SK-N-SH (cell line): ENCODE measurements around the gene TJP3. TPM values are rescaled to one million over a fixed set of nuclear protein-coding genes. Genes with fewer than 3 reads are reported as not detected.

ENCODE experiments used
- CTCF ChIA-PET: fragments of 300-600, 350-600 bp; formaldehyde crosslinking; extraction: SDS; loops from one replicate; lab custom pipeline; 2021; lab: Yijun Ruan, JAX
- POLR2A ChIA-PET: fragments of 350-600 bp; sonication (Branson Sonifier 250); formaldehyde crosslinking; extraction: SDS; loops from one replicate; lab custom pipeline; 2020; ENCODE audit warnings: antibody characterized with exemption, inconsistent platforms; lab: Yijun Ruan, JAX
- DNase-seq: peaks from one replicate; pipeline ENCODE4 v3.0.0; 2012
- H2AFZ ChIP-seq: fragments of 200-600 bp; sonication (generic); 2 replicates; pipeline ENCODE4 v1.8.1; 2016; ENCODE audit warnings: antibody characterized with exemption, mild to moderate bottlenecking, low read depth
- H3F3A ChIP-seq: fragments of 200-600 bp; sonication (generic); replicated peaks from 2 replicates; pipeline ENCODE3; 2016; ENCODE audit warnings: antibody characterized with exemption, mild to moderate bottlenecking; ENCODE audit not compliant: insufficient read depth
- H3K27ac ChIP-seq, 2 experiments: fragments of 200-500 bp in 1 of 2; fragments of 200-600 bp in 1 of 2; sonication (Bioruptor generic) in 1 of 2; sonication (generic), shearing (Covaris generic) in 1 of 2; 2 replicates each; pipeline versions ENCODE4 v1.5.1 to v1.6.1; 2014 to 2016; ENCODE audit warnings: low read depth in 2 of 2, inconsistent platforms in 1 of 2, low read length in 1 of 2, mild to moderate bottlenecking in 1 of 2, mixed read lengths in 1 of 2
- H3K27me3 ChIP-seq: fragments of 200-600 bp; sonication (generic), shearing (Covaris generic); 2 replicates; pipeline ENCODE4 v1.6.1; 2016; ENCODE audit warnings: mixed run types; ENCODE audit not compliant: insufficient read depth
- H3K36me3 ChIP-seq, 2 experiments: fragments of 200-500 bp in 1 of 2; fragments of 200-600 bp in 1 of 2; sonication (Bioruptor generic) in 1 of 2; sonication (generic) in 1 of 2; replicated peaks in 1 of 2; 2 replicates each; pipeline versions ENCODE3 to v1.5.1; 2014 to 2016; ENCODE audit warnings: low read length in 1 of 2, mild to moderate bottlenecking in 1 of 2; ENCODE audit not compliant: insufficient read depth in 2 of 2, control insufficient read depth in 1 of 2
- H3K4me1 ChIP-seq, 2 experiments: fragments of 200-500 bp in 1 of 2; fragments of 200-600 bp in 1 of 2; sonication (Bioruptor generic) in 1 of 2; sonication (generic), shearing (Covaris generic) in 1 of 2; 2 replicates each; pipeline versions ENCODE4 v1.5.1 to v1.6.1; 2014 to 2016; ENCODE audit warnings: low read depth in 1 of 2, low read length in 1 of 2, mixed run types in 1 of 2; ENCODE audit not compliant: insufficient read depth in 2 of 2, control insufficient read depth in 1 of 2
- H3K4me2 ChIP-seq: fragments of 200-600 bp; sonication (generic), shearing (Covaris generic); 2 replicates; pipeline ENCODE4 v1.6.1; 2017; ENCODE audit warnings: mixed run types
- H3K4me3 ChIP-seq, 2 experiments: fragments of 200-500 bp in 1 of 2; fragments of 200-600 bp in 1 of 2; sonication (Bioruptor generic) in 1 of 2; sonication (generic), shearing (Covaris generic) in 1 of 2; 2 replicates each; pipeline versions ENCODE4 v1.5.1 to v1.8.1; 2014 to 2016; ENCODE audit warnings: low read depth in 2 of 2, inconsistent platforms in 1 of 2, low read length in 1 of 2, mild to moderate bottlenecking in 1 of 2, mixed read lengths in 1 of 2, moderate library complexity in 1 of 2
- H3K79me2 ChIP-seq: fragments of 200-600 bp; sonication (generic); 2 replicates; pipeline ENCODE4 v1.8.1; 2017; ENCODE audit warnings: mild to moderate bottlenecking; ENCODE audit not compliant: insufficient read depth
- H3K9ac ChIP-seq: fragments of 200-600 bp; sonication (generic); 2 replicates; pipeline ENCODE4 v1.6.1; 2017; ENCODE audit warnings: mixed run types
- H3K9me2 ChIP-seq: fragments of 200-600 bp; sonication (generic); 2 replicates; pipeline ENCODE4 v1.6.1; 2017; ENCODE audit warnings: mixed run types
- H3K9me3 ChIP-seq: fragments of 200-600 bp; sonication (generic); 2 replicates; pipeline ENCODE4 v1.6.1; 2017; ENCODE audit warnings: mixed run types, mild to moderate bottlenecking, moderate library complexity
- H4K20me1 ChIP-seq: fragments of 200-600 bp; sonication (generic); 2 replicates; pipeline ENCODE4 v1.6.1; 2017; ENCODE audit warnings: mild to moderate bottlenecking, mixed run types; ENCODE audit not compliant: insufficient read depth
- FOSL2 ChIP-seq: IDR thresholded peaks from 2 replicates; pipeline ENCODE4 v1.4.0; 2012; ENCODE audit warnings: low read depth, mild to moderate bottlenecking, moderate library complexity, borderline replicate concordance
- YY1 ChIP-seq: IDR thresholded peaks from 2 replicates; pipeline ENCODE4 v1.4.0; 2012; ENCODE audit warnings: low read depth, mild to moderate bottlenecking
- WGBS: methylation state at CpG from one replicate; pipeline ENCODE4 v1.1.6; 2017; ENCODE audit warnings: low lambda C conversion rate; 5-methylcytosine and 5-hydroxymethylcytosine counted together
- polyA plus RNA-seq, 3 experiments: library from polyadenylated mRNA; depleted of rRNA; stranded (reverse); fragments of >200 nt; gene quantifications; 2 replicates each; pipeline ENCODE4 v1.2.3, GENCODE V29; 2012
- TF ChIP-seq, protein P1 (sequence below): fragments of 200-600 bp; sonication (generic); IDR thresholded peaks from 2 replicates; pipeline ENCODE4 v1.6.1; 2017; ENCODE audit warnings: antibody characterized with exemption, mild to moderate bottlenecking, moderate library complexity
- TF ChIP-seq, protein P2 (sequence below): IDR thresholded peaks from 2 replicates; pipeline ENCODE4 v1.4.0; 2012; ENCODE audit warnings: low read depth, borderline replicate concordance
- TF ChIP-seq, protein P3 (sequence below): fragments of 150-350 bp; IDR thresholded peaks from 2 replicates; pipeline ENCODE4 v1.6.1; 2017; ENCODE audit warnings: antibody characterized with exemption, low read length, low read depth, borderline replicate concordance
- TF ChIP-seq, protein P4 (sequence below): IDR thresholded peaks from 2 replicates; pipeline ENCODE4; 2012

TJP3 gene
- polyA plus RNA-seq, 1 of the 3 experiments (the other 2 are of a cell fraction): 0.36 TPM

DNA sequence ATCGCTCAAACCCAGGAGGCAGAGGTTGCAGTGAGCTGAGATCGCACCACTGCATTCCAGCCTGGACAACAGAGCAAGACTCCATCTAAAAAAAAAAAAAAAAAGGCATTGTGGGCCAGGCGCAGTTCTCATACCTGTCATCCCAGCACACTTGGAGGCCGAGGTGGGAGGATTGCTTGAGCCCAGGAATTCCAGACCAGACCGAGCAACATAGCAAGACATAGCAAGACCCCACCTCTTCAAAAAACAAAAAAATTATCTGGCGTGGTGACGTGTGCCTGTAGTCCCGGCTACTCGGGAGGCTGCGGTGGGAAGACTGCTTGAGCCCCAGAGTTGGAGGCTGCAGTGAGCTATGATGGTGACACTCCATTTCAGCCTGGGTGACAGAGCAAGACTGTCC lies 25.9 kb upstream of the TJP3 start:
- Histone ChIP-seq H4K20me1 (0 out of 2 replicates have a peak, but pooled peaks cover 4% of the 10 kb centered on the region), H3K4me3 (no peak overlapping the region), H3K9me3 (no peaks in the 10 kb centered on the region), H3K27ac (no peak overlapping the region), H3K4me1 (peaks cover 0 to 6% of the 10 kb centered on the region in 2 experiments; a peak in 1 of 4 replicates), H3K27me3 (no peaks in the 10 kb centered on the region), H3K9ac (no peak overlapping the region), H3K36me3 (no peaks in the 10 kb centered on the region), H3F3A (no peaks in the 10 kb centered on the region)
- 93% methylated on average over 10 of the region's 10 CpGs for WGBS
- CTCF ChIA-PET: interaction anchor here (1.1 kb wide), 1 partner anchor 96 kb away, joined by 5 read pairs; no protein-coding TSS in a partner anchor
- TF ChIP-seq, protein P1, sequence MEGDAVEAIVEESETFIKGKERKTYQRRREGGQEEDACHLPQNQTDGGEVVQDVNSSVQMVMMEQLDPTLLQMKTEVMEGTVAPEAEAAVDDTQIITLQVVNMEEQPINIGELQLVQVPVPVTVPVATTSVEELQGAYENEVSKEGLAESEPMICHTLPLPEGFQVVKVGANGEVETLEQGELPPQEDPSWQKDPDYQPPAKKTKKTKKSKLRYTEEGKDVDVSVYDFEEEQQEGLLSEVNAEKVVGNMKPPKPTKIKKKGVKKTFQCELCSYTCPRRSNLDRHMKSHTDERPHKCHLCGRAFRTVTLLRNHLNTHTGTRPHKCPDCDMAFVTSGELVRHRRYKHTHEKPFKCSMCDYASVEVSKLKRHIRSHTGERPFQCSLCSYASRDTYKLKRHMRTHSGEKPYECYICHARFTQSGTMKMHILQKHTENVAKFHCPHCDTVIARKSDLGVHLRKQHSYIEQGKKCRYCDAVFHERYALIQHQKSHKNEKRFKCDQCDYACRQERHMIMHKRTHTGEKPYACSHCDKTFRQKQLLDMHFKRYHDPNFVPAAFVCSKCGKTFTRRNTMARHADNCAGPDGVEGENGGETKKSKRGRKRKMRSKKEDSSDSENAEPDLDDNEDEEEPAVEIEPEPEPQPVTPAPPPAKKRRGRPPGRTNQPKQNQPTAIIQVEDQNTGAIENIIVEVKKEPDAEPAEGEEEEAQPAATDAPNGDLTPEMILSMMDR: no peak
- no peak for TF ChIP-seq FOSL2
- TF ChIP-seq, protein P2, sequence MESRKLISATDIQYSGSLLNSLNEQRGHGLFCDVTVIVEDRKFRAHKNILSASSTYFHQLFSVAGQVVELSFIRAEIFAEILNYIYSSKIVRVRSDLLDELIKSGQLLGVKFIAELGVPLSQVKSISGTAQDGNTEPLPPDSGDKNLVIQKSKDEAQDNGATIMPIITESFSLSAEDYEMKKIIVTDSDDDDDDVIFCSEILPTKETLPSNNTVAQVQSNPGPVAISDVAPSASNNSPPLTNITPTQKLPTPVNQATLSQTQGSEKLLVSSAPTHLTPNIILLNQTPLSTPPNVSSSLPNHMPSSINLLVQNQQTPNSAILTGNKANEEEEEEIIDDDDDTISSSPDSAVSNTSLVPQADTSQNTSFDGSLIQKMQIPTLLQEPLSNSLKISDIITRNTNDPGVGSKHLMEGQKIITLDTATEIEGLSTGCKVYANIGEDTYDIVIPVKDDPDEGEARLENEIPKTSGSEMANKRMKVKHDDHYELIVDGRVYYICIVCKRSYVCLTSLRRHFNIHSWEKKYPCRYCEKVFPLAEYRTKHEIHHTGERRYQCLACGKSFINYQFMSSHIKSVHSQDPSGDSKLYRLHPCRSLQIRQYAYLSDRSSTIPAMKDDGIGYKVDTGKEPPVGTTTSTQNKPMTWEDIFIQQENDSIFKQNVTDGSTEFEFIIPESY: no peak
- TF ChIP-seq, protein P3, sequence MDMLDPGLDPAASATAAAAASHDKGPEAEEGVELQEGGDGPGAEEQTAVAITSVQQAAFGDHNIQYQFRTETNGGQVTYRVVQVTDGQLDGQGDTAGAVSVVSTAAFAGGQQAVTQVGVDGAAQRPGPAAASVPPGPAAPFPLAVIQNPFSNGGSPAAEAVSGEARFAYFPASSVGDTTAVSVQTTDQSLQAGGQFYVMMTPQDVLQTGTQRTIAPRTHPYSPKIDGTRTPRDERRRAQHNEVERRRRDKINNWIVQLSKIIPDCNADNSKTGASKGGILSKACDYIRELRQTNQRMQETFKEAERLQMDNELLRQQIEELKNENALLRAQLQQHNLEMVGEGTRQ: no peak
- TF ChIP-seq, all 33 proteins: peak for 0
- H3K4me2 ChIP-seq: no peak overlapping the region
- no peaks in the 10 kb centered on the region for H3K9me2 ChIP-seq
- H2AFZ ChIP-seq: no peak overlapping the region
- POLR2A ChIA-PET: no interaction called here
- H3K79me2 ChIP-seq: peaks cover 23% of the 10 kb centered on the region; the same call in 1 of the 2 replicates
- no peak for DNase-seq

DNA sequence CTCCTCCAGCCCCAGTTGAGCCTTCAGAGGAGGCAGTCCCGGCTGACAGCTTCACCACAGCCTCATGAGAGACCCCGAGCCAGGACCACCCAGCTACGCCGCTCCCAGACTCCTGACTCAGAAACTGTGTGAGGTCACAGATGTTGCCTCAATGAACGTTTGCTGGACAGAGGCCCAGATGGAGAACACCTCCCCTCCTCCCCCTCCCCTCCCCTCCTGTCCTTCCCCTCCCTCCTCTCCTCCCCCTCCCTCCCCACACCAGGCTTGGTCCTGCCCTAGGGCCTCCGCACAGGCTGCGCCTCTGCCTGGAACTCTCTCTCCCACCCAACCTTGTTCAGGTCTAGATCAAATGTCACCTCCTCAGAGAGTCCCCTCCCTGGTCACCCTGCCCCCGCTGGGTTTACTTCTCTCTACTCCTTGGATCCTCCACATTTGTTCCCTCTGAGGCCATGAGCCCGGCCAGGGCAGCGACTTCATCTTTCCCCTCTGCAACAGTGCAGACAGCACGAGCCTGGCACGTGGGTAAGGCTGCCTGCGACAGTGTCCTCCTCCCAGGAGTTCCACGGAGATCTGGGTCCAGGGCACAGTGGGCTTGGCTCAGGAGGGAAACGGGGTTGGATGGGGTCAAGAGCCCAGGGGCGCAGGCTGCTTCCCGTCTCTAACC lies 25.3 kb upstream of the TJP3 start:
- Histone ChIP-seq H3K4me2 (no peak overlapping the region), H3K4me1 (peaks cover 0 to 6% of the 10 kb centered on the region in 2 experiments; a peak in 1 of 4 replicates)
- TF ChIP-seq, protein P4, sequence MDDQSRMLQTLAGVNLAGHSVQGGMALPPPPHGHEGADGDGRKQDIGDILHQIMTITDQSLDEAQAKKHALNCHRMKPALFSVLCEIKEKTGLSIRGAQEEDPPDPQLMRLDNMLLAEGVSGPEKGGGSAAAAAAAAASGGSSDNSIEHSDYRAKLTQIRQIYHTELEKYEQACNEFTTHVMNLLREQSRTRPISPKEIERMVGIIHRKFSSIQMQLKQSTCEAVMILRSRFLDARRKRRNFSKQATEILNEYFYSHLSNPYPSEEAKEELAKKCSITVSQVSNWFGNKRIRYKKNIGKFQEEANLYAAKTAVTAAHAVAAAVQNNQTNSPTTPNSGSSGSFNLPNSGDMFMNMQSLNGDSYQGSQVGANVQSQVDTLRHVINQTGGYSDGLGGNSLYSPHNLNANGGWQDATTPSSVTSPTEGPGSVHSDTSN: no peak
- no peak for TF ChIP-seq YY1
- TF ChIP-seq, all 33 proteins: peak for 0
- Histone ChIP-seq H2AFZ (no peak overlapping the region), H3K9me3 (no peaks in the 10 kb centered on the region), H3K9ac (no peak overlapping the region), H3K27me3 (no peaks in the 10 kb centered on the region), H3K9me2 (no peaks in the 10 kb centered on the region), H3K79me2 (peaks cover 23% of the 10 kb centered on the region; the same call in 1 of the 2 replicates), H3K36me3 (no peaks in the 10 kb centered on the region), H3F3A (no peaks in the 10 kb centered on the region), H3K4me3 (no peak overlapping the region), H3K27ac (no peak overlapping the region), H4K20me1 (0 out of 2 replicates have a peak, but pooled peaks cover 4% of the 10 kb centered on the region)
- peak; percentile 79 for DNase-seq
- POLR2A ChIA-PET: no interaction called here
- CTCF ChIA-PET: interaction anchor here (1.1 to 1.5 kb wide), 2 partner anchors 9 to 96 kb away, joined by 4 to 5 read pairs; no protein-coding TSS in a partner anchor
- WGBS: 86% methylated on average over 17 of the region's 17 CpGs
